HUDEP-2 (cell line): ENCODE results near the gene RBMX.
"Not testable (repeated sequence)": the region's sequence is repeated elsewhere in the genome, so short reads cannot be mapped to it uniquely, and the experiment has no call there.

Source experiments
- DNase-seq, 76 experiments: peaks; one replicate each; lab custom pipeline; 2025; ENCODE audit not compliant: unreplicated experiment in 76 of 76; lab: John Stamatoyannopoulos, UW

RBMX gene

DNA sequence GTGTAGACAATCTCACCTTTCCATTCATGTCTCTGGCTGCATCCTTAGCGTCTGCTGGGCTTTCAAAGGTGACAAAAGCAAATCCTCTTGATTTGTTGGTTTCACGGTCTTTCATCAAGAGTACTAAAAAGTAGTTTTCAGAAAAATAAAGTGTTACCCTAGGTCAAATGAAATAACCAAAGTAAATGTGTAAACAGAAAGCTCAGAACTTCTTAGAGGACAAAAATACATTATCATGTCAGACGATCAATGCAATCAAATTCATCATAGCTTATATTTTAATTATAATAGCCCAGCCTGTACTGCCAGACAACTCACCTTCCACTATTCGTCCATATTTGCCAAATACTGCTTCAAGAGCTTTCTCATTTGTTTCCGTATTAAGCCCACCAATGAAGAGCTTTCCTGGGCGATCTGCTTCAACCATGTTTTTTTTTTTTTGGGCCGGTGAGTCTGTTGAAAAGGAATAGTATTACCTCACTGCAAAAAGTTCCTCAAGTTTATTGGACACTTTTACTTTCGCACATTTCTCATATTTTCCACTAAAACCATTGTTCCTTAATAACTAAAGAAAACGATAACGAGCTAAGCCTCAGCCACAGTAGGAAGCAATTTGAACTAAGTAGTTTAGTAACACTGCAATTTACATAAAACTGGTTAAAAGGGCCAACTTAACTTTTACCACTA lies 1.4 kb downstream of the RBMX start:
- no peak for DNase-seq

DNA sequence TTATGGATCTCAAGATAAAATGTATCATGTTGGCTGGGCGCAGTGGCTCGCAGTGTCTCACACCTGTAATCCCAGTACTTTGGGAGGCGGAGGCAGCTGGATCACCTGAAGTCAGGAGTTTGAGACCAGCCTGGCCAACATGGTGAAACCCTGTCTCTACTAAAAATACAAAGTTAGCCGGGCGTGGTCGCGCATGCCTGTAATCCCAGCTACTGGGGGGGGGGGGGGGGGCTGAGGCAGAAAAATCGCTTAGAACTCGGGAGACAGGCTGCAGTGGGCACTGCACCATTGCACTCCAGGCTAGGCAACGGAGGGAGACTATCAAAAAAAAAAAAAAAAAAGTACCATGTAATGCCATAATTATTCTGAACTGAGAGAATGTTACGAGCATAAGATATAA lies 2.1 kb downstream of the RBMX start:
- DNase-seq = peak in 6 of 76 experiments; percentile 0 to 6 (median 2)

DNA sequence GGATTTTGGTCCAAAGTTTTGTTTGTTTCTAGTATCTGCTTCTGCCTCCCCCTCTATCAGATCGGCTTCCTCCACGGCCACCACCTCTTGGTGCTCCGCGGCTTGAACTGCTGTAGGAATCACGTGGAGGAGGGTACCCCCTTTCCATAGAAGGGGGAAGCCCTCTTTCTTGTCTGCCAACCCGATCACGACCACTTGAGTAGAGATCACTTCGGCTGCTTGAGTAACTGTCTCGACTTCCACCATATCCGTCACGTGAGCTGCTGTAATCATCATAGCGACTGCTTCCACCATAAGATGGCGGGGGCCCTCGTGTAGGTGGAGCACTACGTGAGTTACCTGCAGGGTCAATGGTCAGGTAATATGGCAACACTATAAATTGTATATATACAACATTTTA lies 6.4 kb downstream of the RBMX start:
- DNase-seq = not testable (repeated sequence)

DNA sequence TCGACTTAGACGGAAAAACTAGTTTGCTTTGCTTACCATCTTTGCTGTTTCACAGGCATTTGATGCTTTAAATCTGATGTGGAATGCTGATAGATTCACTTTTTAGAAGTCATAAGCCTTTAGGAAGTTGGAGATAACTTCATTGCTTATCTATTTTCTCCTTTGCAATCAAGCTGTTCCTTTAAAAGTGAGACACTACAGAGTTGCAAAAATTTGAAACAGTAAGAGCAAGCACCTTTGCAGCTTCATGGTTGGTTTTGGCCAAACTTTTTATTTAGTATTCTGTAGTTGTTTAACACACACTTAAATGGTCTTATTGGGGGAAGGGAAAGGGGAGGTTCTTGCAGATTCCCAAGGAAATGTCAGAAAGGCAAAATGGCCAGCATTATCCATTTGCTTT lies 7.3 kb downstream of the RBMX start:
- not testable (repeated sequence) for DNase-seq

DNA sequence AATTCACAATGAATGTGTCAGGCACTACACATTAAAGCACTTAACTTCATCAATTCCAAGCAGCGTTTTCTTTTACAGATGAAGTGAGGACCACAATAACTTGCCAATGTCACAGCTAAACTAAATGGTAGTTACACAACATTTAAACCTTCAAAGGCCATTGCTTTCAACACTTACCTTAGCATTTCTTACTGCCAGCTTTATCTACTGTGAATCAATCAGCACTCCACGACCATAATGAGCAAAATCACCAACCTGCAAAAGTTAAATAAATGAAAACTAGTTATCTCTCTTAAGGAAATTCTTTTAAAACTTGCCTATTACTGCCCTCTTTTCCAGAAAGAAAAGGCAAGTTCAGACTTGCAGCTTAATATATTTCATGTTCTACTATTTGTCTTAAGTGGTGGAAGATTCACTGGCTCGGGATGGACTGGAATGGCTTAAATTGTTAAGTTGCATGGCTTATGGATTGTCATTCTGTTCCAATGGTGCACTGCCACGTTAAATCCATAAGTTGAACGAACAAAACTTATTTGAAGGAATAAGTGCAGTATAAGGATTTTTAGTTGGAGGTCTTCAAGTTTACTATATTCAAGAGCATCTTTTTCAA lies 8.3 kb downstream of the RBMX start:
- DNase-seq = no peak

DNA sequence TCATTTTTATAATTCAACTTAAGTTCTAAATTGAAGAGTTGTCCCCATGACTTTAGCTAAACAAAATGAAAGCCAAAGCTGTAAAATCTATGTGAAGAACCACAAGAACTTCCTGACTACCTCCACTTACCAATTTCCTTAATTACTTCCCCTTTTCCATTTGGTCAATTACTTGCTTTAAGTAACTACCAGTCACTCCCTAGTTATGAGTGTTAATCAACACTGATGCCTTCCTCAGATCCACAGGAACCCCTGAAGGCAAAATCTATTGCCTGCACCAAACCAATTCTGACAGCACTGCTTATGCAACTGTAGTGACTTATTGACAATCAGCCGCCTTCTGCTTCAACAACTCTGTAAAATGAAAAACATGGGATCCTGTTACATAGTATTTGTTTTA lies 10.5 kb downstream of the RBMX start:
- DNase-seq = no peak

DNA sequence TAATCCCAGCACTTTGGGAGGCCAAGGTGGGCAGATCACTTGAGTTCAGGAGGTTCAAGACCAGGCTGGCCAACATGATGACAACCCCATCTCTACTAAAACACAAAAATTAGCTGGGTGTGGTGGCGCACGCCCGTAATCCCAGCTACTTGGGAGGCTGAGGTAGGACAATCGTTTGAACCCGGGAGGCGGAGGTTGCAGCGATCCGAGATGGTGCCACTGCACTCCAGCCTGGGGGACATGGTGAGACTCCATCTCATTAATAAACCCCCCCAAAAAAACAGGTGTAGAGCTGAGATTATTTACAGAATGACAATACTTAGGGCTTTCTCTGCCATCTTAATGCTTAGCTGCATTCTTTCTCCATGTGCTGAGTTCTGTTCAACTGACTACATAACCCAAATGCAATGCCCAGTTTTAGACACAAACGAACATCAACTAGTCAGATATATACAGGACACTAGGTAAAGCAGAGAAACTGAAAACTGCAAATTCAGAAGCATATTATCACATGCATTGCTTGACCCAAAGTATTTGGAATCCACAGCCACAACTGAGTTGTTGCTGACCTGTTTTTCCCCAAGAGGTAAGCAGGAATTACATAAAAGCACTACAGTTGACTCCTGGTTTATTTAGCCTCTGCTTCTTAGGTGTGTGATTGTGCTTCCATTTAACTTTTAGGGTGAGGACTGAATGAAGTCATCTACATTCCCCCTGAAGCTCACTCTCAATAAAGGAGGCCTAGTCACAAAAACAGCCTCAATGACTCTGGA lies 12.1 kb downstream of the RBMX start:
- DNase-seq = no peak

DNA sequence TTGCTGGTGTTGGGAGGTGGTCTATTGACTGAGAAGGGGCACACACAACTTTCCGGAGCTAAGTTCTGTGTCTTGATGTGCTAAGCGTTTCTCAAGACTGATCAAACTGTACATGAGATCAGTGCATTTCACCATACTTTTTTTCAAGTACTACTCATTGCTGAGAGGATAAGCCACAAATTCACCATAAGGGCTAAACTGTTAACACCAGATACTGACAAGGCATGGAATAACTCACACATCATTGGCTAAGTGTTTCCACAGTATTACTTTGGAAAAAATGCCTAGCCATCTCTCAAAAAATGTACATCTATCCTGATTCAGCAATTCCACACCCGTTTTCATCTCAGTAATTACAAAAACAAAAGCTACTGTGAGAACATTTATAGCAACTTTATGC lies 13.0 kb downstream of the RBMX start:
- DNase-seq = no peak

DNA sequence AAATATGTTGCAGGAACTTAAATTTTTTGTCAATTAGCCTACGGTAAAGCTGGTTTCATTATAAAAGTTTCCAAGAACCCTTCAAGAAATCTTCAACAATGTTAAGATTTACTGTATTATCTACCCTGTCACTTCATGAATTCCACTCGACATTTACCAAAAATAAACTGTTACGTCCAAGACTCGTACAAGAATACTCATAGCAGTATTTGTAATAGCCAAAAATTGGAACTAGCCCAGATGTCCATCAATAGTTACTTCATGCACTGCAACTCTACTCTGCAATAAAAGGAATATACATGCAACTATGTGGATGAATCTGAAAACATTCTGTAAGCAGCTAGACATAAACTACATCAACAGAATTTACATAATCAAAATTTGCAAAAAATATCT lies 13.4 kb downstream of the RBMX start:
- DNase-seq = no peak

DNA sequence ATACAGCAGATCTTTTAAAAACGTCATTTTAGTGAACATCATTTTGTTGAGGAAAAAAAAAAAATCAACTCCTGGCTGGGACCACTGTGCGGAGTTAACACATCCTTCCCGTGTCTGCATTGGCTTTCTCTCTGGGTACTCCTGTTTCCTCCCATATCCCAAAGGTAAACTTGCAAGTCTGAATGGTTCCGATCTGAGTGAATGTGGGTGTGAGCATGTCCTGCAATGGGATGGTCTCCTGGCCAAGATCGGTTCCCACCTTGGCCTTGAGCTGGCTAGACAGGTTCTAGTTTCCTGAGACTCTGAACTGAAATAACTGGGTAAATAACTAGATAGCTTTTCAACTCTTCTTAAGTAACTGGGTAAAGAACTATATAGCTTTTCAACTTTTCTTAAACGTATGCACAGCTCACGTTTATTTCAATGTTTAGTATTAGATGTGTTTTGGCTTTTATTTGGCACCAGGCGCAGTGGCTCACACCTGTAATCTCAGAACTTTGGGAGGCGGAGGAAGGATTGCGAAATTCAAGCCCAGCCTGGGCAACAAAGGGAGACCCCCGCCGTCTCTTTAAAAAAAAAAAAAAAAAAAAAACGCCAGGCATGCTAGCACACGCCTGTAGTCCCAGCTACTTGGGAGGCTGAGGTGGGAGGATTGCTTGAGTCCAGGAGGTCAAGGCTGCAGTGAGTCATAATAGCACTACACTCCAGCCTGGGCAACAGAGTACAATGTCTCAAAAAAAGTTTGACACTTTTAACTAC lies 14.0 kb downstream of the RBMX start:
- DNase-seq = no peak

DNA sequence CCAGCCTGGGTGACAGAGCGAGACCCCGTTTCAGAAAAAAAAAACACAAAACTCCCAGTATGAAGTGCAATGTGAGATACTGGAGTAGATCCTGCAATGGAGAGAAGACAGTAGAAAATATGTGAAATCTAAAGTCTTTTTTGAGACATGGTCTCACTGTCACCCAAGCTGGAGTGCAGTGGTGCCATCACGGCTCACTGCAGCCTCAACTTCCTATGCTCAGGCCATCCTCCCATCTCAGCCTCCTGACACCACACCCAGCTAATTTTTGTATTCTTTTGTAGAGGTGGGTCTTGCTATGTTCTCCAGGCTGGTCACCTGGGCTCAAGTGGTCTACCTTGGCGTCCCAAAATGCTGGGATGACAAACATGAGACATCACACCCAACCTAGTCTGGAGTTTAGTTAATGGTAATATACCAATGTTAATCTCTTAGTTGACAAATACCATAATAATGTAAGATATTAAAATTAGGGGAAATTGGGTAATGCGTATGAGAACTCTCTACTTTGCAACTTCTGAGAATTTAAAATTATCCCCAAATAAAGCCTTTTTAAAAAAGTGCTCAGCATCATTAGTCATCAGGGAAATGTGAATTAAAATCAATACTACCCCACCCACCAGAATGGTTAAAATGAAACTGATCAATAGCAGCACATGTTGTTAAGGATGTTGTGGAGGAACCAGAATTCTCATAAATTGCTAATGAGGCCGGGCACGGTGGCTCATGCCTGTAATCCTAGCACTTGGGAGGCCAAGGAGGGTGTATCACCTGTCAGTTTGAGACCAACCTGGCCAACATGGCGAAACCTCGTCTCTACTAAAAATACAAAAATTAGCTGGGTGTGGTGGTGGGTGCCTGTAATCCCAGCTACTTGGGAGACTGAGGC lies 15.0 kb downstream of the RBMX start:
- DNase-seq = no peak

DNA sequence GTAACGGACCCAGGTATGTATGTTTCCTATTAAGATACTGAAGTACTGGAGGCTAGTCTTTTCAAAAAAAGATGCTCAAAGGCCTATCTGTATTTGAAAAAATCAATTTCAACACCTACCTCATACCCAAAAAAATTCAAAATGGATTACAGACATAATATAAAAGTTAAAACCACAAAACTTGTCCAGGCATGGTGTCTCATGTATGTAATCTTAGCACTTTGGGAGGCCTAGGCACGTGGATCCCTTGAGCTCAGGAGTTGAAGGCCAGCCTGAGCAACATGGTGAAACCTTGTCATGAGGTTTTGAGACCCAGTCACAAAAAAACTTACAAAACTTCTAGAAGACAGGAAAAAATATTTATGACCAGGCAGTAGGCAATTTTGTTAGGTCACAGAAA lies 16.7 kb downstream of the RBMX start:
- DNase-seq = no peak

DNA sequence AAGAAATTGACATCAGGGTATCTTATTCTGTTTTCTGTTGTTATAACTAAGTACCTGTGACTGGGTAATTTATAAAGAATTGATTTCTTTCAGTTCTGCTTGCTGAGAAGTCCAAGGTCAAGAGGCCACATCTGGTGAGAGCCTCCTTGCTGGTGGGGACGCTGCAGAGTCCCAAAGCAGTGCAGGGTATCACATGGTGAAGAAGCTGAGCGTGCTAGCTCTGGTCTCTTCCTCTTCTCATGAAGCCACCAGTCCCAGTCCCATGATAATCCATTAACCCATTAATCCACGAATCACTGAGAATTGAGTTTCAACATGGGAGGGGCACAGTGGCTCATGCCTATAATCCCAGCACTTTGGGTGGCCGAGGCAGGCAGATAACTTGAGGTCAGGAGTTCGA lies 18.0 kb downstream of the RBMX start:
- no peak for DNase-seq

DNA sequence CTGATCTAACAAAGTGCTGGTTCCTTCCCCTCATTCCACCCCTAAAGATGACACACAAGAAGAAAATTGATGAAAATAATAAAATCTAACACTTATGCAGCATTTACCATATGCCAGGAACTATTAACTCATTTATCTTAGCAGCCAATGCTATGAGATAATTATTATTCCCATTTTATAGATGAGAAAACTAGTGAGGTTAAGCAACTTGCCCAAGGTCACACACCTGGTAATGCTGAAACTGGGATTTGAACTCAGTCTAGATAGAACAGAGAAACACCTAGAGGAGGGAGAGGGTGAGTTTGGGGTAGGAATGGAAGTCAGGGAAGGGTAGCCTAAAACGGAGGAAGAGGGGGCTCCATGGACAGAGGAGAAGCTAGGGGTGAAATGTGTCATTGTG lies 18.6 kb downstream of the RBMX start:
- no peak for DNase-seq

DNA sequence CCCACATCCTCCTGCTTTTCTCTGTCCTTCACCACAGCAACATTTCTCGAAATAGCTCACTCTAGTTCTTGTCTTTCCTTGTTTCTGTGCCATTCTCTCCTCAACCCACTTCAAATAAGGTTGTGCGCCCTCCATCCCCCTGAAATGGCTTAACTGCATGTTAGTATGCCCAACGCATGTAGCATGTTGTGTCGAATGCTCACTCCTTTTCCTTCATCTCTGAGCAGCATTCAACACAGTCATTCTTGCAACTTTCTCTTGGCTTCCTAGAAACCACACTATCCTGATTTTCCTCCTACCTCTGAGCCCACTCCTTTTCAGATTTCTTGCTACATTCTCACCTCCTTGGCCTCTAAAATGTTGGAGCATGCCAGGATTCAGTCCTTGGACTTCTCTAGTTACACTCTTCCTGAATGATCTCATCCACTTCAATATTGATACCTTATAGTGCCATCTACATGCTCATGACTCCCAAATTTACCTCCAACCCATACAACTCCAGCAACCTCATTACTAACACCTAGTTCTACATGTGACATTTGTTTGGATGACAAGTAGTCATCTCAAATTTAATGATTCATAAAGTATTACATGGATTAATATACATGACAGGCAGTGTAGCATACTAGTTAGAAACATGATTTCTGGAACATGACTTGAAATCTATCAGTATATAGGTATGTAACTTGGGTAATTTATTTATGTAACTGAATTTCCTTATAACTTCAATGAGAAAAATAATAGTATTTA lies 22.3 kb downstream of the RBMX start:
- no peak for DNase-seq

DNA sequence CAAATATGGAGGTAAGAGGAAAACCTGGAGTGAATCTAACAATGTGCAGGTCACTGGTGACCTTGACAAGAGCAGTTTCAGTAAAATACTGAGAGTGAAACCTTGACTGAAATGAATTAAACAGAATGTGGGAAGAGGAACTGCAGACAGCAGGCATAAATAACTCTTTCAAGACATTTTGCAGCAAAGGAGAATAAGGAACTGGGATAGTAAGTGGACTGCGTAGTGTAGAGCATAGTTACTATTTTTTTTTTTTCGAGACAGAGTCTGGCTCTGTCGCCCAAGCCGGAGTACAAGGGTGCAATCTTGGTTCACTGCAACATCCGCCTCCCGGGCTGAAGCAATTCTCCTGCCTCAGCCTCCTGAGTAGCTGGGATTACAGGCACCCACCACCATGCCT lies 24.0 kb downstream of the RBMX start:
- no peak for DNase-seq

DNA sequence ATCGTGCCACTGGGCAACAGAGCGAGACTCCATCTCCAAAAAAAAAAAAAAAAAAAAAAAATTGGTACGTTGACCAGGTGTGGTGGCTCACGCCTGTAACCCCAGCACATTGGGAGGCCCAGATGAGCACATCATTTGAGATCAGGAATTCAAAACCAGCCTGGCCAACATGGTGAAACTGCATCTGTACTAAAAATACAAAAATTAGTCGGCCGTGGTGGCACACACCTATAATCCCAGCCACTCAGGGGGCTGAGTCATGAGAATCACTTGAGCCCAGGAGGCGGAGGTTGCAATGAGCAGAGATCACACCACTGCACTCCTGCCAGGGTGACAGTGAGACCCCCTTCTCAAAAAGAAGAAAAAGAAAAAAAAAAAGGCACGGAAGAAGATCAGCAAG lies 24.5 kb downstream of the RBMX start:
- no peak for DNase-seq

DNA sequence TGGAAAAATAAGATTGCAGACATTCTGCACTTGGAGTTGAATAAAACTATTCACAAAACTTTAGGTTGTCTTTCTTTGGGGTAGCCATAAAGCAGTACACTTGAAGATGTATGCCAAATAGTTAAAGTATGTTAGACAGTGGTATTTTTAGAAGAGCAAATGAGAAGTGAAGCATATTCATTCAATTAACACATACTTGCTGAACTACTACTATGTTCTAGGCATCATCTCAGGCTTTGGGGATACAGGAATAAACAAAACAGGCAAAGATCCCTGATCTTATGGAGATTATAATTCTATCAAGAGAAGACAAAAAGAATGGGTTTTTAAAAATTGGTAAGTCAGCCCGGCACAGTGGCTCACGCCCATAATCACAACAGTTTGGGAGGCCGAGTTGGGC lies 29.0 kb downstream of the RBMX start:
- no peak for DNase-seq

DNA sequence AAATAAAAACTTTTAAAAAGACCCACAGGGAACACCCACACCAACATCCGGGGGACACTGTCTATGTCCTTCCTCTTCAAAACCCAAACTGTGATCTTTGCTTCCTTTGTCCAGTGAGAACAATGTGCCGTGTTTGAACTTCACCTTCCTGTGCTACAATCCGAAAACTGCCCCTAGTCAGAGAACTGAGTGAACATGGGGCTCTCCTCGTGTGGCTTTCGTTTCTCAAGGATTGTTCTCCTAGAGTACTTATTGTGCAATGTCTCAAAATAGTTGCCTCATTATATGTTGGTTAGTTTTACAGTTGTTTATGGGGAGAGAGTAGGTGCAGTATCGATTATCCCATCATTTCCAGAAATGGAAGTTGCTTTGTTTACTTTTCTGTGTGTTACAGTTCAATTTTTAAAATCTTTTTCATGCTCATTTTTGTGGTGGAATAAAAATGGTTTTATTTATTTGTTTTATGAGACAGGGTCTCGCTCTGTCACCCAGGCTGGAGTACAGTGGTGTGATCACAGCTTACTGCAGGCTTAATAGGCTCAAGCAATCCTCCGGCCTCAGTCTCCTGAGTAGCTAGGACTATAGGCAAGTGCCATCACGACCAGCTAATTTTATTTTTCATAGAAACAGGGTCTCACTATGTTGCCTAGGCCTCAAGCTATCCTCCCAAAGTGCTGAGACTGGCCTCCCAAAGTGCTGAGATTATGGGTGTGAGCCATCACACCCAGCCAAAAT lies 29.9 kb downstream of the RBMX start:
- no peak for DNase-seq
